Measurements from ENCODE around the gene DGKB. TPM values are rescaled to one million over a fixed set of nuclear protein-coding genes. Genes with fewer than 3 reads are reported as not detected.

DGKB gene
- total RNA-seq, 6 experiments from 2014 or later, result 0.23 to 0.76 (median 0.61) TPM

- Mint-ChIP-seq H3K4me1 (ENCODE audit: low read depth) (no peaks in the 10 kb centered on the region), H3K27me3 (ENCODE audit: insufficient read depth) (no peaks in the 10 kb centered on the region)
These were observed 746.1 kb downstream of the DGKB start for GRCh38 chr7:14156436-14156835.

GRCh38 chr7:14148974-14149373, 753.6 kb downstream of the DGKB start:
- no peaks in the 10 kb centered on the region for H3K36me3 Mint-ChIP-seq (ENCODE audit: low read depth)
- H3K9me3 Mint-ChIP-seq, result no peaks in the 10 kb centered on the region
- H3K4me3 Mint-ChIP-seq, result no peak overlapping the region

More at GRCh38 chr7:14156436-14156835, 746.1 kb downstream of the DGKB start:
- DNase-seq, result no peak
- H3K4me3 Mint-ChIP-seq, result no peak overlapping the region
- no peak overlapping the region for H3K27ac Mint-ChIP-seq
- no peaks in the 10 kb centered on the region for H3K36me3 Mint-ChIP-seq (ENCODE audit: low read depth)
- no peak for TF ChIP-seq CTCF (IDR thresholded peaks at IDR 0.05)
- H3K9me3 Mint-ChIP-seq, result no peaks in the 10 kb centered on the region

GRCh38 chr7:14147532-14147931, 755.0 kb downstream of the DGKB start:
- H3K4me3 Mint-ChIP-seq, result no peak overlapping the region
- H3K36me3 Mint-ChIP-seq (ENCODE audit: low read depth), result no peaks in the 10 kb centered on the region
- DNase-seq, result no peak
- H3K9me3 Mint-ChIP-seq, result no peaks in the 10 kb centered on the region
- H3K4me1 Mint-ChIP-seq (ENCODE audit: low read depth), result no peaks in the 10 kb centered on the region
- H3K27ac Mint-ChIP-seq, result no peak overlapping the region
- no peaks in the 10 kb centered on the region; the same call in 1 of the 2 replicates for H3K27me3 Mint-ChIP-seq (ENCODE audit: insufficient read depth)
- TF ChIP-seq CTCF (IDR thresholded peaks at IDR 0.05), result no peak

More at GRCh38 chr7:14148974-14149373, 753.6 kb downstream of the DGKB start:
- Mint-ChIP-seq H3K27ac (no peak overlapping the region), H3K27me3 (ENCODE audit: insufficient read depth) (no peaks in the 10 kb centered on the region; the same call in 1 of the 2 replicates), H3K4me1 (ENCODE audit: low read depth) (no peaks in the 10 kb centered on the region)
- TF ChIP-seq CTCF (IDR thresholded peaks at IDR 0.05), result no peak
- DNase-seq, result no peak

GRCh38 chr7:14144538-14144937, 758.0 kb downstream of the DGKB start:
- Mint-ChIP-seq H3K9me3 (no peaks in the 10 kb centered on the region), H3K27ac (no peak overlapping the region)
- DNase-seq, result no peak

GRCh38 chr7:14144109-14144508, 758.4 kb downstream of the DGKB start:
- no peak for DNase-seq
- H3K27me3 Mint-ChIP-seq (ENCODE audit: insufficient read depth), result no peaks in the 10 kb centered on the region; the same call in 1 of the 2 replicates
- H3K4me1 Mint-ChIP-seq (ENCODE audit: low read depth), result no peaks in the 10 kb centered on the region
- no peak overlapping the region for H3K4me3 Mint-ChIP-seq
- no peaks in the 10 kb centered on the region for H3K36me3 Mint-ChIP-seq (ENCODE audit: low read depth)
- H3K9me3 Mint-ChIP-seq, result no peaks in the 10 kb centered on the region
- no peak for TF ChIP-seq CTCF (IDR thresholded peaks at IDR 0.05)
- H3K27ac Mint-ChIP-seq, result no peak overlapping the region

More at GRCh38 chr7:14144538-14144937, 758.0 kb downstream of the DGKB start:
- no peaks in the 10 kb centered on the region for H3K4me1 Mint-ChIP-seq (ENCODE audit: low read depth)
- H3K4me3 Mint-ChIP-seq, result no peak overlapping the region
- no peak for TF ChIP-seq CTCF (IDR thresholded peaks at IDR 0.05)
- H3K27me3 Mint-ChIP-seq (ENCODE audit: insufficient read depth), result no peaks in the 10 kb centered on the region; the same call in 1 of the 2 replicates
- no peaks in the 10 kb centered on the region for H3K36me3 Mint-ChIP-seq (ENCODE audit: low read depth)

GRCh38 chr7:14137676-14138075, 764.9 kb downstream of the DGKB start:
- no peak for TF ChIP-seq CTCF (IDR thresholded peaks at IDR 0.05)
- H3K27me3 Mint-ChIP-seq (ENCODE audit: insufficient read depth), result no peaks in the 10 kb centered on the region
- DNase-seq, result no peak
- H3K36me3 Mint-ChIP-seq (ENCODE audit: low read depth), result no peaks in the 10 kb centered on the region
- no peaks in the 10 kb centered on the region for H3K4me1 Mint-ChIP-seq (ENCODE audit: low read depth)
- no peak overlapping the region for H3K4me3 Mint-ChIP-seq
- no peak overlapping the region for H3K27ac Mint-ChIP-seq
- no peaks in the 10 kb centered on the region; the same call in 1 of the 2 replicates for H3K9me3 Mint-ChIP-seq
